ENCODE measurements around the gene DOLK.

GRCh38 chr9:128918921-128919320, 28.5 kb downstream of the DOLK start:
- no peak for TF ChIP-seq POLR2A (IDR thresholded peaks at IDR 0.05; ENCODE audit: low read length)
- no peak for TF ChIP-seq GATA1 (IDR thresholded peaks at IDR 0.05; ENCODE audit: low read depth, low read length)
